HepG2 (cell line): ENCODE data around the gene OS9. TPM values are rescaled to one million over a fixed set of nuclear protein-coding genes. Genes with fewer than 3 reads are reported as not detected.
A peak's percentile ranks its signal among the peaks of the same experiment; 100 is the strongest.

Experiments
- FLYWCH1 ChIP-seq: sonication (generic); formaldehyde crosslinking; IDR thresholded peaks from 2 replicates; pipeline ENCODE4 v1.8.1; 2023; ENCODE audit warnings: mild to moderate bottlenecking, missing genetic modification reagents
- MXI1 ChIP-seq: IDR thresholded peaks from 3 replicates; pipeline ENCODE4 v1.6.1; 2012; ENCODE audit warnings: low read depth, low read length, inconsistent platforms, borderline replicate concordance
- RELA ChIP-seq: sonication (generic); formaldehyde crosslinking; IDR thresholded peaks from 2 replicates; pipeline ENCODE4 v1.4.0; 2020; ENCODE audit warnings: missing genetic modification reagents
- SMARCC2 ChIP-seq: fragments of 450-650 bp; IDR thresholded peaks from 2 replicates; pipeline ENCODE4 v1.6.1; 2017; ENCODE audit warnings: antibody characterized with exemption, mild to moderate bottlenecking
- ZBTB33 ChIP-seq: sonication (generic); formaldehyde crosslinking; IDR thresholded peaks from 2 replicates; pipeline ENCODE4 v1.4.0; 2020; ENCODE audit warnings: missing genetic modification reagents
- ZIK1 ChIP-seq: sonication (generic); formaldehyde crosslinking; IDR thresholded peaks from 2 replicates; pipeline ENCODE4 v1.5.0; 2020; ENCODE audit warnings: mild to moderate bottlenecking, low read depth, missing genetic modification reagents, borderline replicate concordance
- ZNF274 ChIP-seq: sonication (generic); formaldehyde crosslinking; IDR thresholded peaks from 2 replicates; pipeline ENCODE4 v1.5.1; 2020; ENCODE audit warnings: mild to moderate bottlenecking, missing genetic modification reagents
- ZNF34 ChIP-seq: sonication (generic); formaldehyde crosslinking; IDR thresholded peaks from 2 replicates; pipeline ENCODE4 v1.4.0; 2020; ENCODE audit warnings: mild to moderate bottlenecking, missing genetic modification reagents, borderline replicate concordance
- ZNF550 ChIP-seq: sonication (generic); formaldehyde crosslinking; IDR thresholded peaks from 2 replicates; pipeline ENCODE4 v1.4.0; 2020; ENCODE audit warnings: mild to moderate bottlenecking, missing genetic modification reagents, borderline replicate concordance
- ZNF678 ChIP-seq: sonication (generic); formaldehyde crosslinking; IDR thresholded peaks from 2 replicates; pipeline ENCODE4 v1.4.0; 2020; ENCODE audit warnings: mild to moderate bottlenecking, missing genetic modification reagents
- ZSCAN20 ChIP-seq: sonication (generic); formaldehyde crosslinking; IDR thresholded peaks from 2 replicates; pipeline ENCODE4 v1.4.0; 2020; ENCODE audit warnings: missing genetic modification reagents, mild to moderate bottlenecking, borderline replicate concordance
- polyA plus RNA-seq, 8 experiments: library from polyadenylated mRNA; depleted of rRNA in 3 of 8; stranded (reverse) in 7 of 8; unstranded in 1 of 8; fragments of >200 nt; fragmentation: Illumina TruSeq in 4 of 8; extraction: Trizol in 4 of 8; gene quantifications; 2 replicates each; pipeline versions ENCODE4 v1.2.1 to v1.2.3, GENCODE V29; 2011 to 2016; ENCODE audit warnings: low read depth in 4 of 8, missing spikeins in 1 of 8, mixed read lengths in 1 of 8; ENCODE audit not compliant: insufficient read depth in 1 of 8
- total RNA-seq, 5 experiments: library from RNA; depleted of rRNA; stranded (reverse); fragments of >200 nt; fragmentation: Illumina TruSeq; extraction: Trizol; gene quantifications; 2 replicates each; pipeline ENCODE4 v1.2.3, GENCODE V29; 2016; ENCODE audit warnings: low read depth in 1 of 5
- TF ChIP-seq, protein P1 (sequence below): sonication (generic); formaldehyde crosslinking; IDR thresholded peaks from 2 replicates; pipeline ENCODE4 v1.5.0; 2020; ENCODE audit warnings: mild to moderate bottlenecking, missing genetic modification reagents, borderline replicate concordance
- TF ChIP-seq, protein P2 (sequence below): IDR thresholded peaks from 2 replicates; pipeline ENCODE4 v1.6.1; 2018; ENCODE audit warnings: missing genetic modification reagents

Gene OS9
- total and polyA plus RNA-seq, 2 of the 13 experiments (the other 11 are each of a cell fraction or from before 2014, with no cell fraction given), result 156 to 206 TPM

DNA sequence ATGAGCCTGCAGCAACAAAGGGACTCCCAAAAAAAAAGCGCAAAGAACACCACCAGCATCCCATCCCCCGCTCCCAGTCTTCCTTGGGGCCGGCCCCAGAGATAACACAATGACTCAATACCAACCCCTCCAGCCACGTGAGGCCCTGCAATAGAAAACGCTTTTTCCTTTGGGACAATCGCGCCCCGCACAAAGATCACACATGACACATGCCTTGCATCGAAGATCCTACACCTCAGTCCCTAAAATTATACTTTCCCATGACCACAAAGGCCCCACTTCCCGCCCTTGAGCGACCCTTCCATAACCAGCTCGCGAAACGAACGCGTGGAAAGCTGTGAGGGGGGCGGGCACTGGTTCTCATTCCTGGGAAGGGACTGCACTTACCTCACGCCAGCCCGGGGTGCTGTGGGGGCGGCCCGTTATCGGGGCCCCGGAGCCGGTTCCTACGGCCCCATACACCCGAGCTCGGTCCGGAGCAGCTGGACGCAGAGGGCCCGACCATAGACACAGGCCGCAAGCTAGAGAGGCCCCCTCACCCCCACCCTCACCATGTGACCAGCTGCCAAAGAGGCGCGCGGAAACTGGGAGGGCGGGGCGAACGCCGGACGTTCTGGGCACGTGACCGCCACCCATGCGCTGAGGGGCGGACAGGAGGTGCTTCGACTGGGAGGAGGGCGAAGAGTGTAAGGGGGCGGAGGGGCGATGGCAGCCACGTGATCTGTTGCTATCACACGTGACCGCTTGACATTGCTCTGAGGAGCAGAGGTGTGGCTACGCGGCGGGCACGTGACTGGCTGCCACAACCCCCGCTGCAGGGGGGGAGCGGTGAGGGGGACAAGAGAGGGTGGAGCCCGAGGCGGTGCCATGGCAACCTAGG lies 58.1 kb downstream of the OS9 start, which contains the start of gene CDK4 (continued):
- TF ChIP-seq, protein P1, sequence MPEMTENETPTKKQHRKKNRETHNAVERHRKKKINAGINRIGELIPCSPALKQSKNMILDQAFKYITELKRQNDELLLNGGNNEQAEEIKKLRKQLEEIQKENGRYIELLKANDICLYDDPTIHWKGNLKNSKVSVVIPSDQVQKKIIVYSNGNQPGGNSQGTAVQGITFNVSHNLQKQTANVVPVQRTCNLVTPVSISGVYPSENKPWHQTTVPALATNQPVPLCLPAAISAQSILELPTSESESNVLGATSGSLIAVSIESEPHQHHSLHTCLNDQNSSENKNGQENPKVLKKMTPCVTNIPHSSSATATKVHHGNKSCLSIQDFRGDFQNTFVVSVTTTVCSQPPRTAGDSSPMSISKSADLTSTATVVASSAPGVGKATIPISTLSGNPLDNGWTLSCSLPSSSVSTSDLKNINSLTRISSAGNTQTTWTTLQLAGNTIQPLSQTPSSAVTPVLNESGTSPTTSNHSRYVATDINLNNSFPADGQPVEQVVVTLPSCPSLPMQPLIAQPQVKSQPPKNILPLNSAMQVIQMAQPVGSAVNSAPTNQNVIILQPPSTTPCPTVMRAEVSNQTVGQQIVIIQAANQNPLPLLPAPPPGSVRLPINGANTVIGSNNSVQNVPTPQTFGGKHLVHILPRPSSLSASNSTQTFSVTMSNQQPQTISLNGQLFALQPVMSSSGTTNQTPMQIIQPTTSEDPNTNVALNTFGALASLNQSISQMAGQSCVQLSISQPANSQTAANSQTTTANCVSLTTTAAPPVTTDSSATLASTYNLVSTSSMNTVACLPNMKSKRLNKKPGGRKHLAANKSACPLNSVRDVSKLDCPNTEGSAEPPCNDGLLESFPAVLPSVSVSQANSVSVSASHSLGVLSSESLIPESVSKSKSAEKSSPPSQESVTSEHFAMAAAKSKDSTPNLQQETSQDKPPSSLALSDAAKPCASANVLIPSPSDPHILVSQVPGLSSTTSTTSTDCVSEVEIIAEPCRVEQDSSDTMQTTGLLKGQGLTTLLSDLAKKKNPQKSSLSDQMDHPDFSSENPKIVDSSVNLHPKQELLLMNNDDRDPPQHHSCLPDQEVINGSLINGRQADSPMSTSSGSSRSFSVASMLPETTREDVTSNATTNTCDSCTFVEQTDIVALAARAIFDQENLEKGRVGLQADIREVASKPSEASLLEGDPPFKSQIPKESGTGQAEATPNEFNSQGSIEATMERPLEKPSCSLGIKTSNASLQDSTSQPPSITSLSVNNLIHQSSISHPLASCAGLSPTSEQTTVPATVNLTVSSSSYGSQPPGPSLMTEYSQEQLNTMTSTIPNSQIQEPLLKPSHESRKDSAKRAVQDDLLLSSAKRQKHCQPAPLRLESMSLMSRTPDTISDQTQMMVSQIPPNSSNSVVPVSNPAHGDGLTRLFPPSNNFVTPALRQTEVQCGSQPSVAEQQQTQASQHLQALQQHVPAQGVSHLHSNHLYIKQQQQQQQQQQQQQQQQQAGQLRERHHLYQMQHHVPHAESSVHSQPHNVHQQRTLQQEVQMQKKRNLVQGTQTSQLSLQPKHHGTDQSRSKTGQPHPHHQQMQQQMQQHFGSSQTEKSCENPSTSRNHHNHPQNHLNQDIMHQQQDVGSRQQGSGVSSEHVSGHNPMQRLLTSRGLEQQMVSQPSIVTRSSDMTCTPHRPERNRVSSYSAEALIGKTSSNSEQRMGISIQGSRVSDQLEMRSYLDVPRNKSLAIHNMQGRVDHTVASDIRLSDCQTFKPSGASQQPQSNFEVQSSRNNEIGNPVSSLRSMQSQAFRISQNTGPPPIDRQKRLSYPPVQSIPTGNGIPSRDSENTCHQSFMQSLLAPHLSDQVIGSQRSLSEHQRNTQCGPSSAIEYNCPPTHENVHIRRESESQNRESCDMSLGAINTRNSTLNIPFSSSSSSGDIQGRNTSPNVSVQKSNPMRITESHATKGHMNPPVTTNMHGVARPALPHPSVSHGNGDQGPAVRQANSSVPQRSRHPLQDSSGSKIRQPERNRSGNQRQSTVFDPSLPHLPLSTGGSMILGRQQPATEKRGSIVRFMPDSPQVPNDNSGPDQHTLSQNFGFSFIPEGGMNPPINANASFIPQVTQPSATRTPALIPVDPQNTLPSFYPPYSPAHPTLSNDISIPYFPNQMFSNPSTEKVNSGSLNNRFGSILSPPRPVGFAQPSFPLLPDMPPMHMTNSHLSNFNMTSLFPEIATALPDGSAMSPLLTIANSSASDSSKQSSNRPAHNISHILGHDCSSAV (CRISPR knock-in tag), result peak; percentile 81; the same call in 1 of the 2 replicates
- TF ChIP-seq ZIK1 (peak; percentile 76; the same call in 1 of the 2 replicates), SMARCC2 (no peak), FLYWCH1 (CRISPR knock-in tag) (no peak), ZBTB33 (CRISPR knock-in tag) (peak; percentile 64; the same call in 1 of the 2 replicates), ZNF274 (CRISPR knock-in tag) (peak; percentile 96), ZNF34 (no peak), ZNF678 (CRISPR knock-in tag) (0 out of 2 replicates have a peak, but pooled peaks have one; percentile 81), ZSCAN20 (CRISPR knock-in tag) (0 out of 2 replicates have a peak, but pooled peaks have one; percentile 41), ZNF550 (CRISPR knock-in tag) (no peak), RELA (CRISPR knock-in tag) (peak; percentile 83), MXI1 (peak; percentile 97; the same call in 2 of the 3 replicates)
- TF ChIP-seq, protein P2, sequence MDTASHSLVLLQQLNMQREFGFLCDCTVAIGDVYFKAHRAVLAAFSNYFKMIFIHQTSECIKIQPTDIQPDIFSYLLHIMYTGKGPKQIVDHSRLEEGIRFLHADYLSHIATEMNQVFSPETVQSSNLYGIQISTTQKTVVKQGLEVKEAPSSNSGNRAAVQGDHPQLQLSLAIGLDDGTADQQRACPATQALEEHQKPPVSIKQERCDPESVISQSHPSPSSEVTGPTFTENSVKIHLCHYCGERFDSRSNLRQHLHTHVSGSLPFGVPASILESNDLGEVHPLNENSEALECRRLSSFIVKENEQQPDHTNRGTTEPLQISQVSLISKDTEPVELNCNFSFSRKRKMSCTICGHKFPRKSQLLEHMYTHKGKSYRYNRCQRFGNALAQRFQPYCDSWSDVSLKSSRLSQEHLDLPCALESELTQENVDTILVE (CRISPR knock-in tag), result peak; percentile 94
